H1 (cell line): ENCODE measurements around the gene NEK11.

Experiments used
- EZH2 ChIP-seq: fragments of 200-600 bp; sonication (generic); IDR thresholded peaks from 2 replicates; pipeline ENCODE4 v1.7.1; 2012; ENCODE audit warnings: low read depth, mild to moderate bottlenecking, moderate library complexity, low read length, inconsistent platforms; ENCODE audit not compliant: severe bottlenecking
- JUN ChIP-seq: IDR thresholded peaks from 2 replicates; pipeline ENCODE4 v1.6.1; 2011; ENCODE audit warnings: low read depth, mild to moderate bottlenecking, improper control_type of control experiment, low read length

- TF ChIP-seq JUN, result no peak
- no peak for TF ChIP-seq EZH2
These were observed 207.4 kb downstream of the NEK11 start for GRCh38 chr3:131233900-131234668.
